Thyroid gland (tissue), 4 donors: ENCODE data around the gene ZNF451. TPM values are rescaled to one million over a fixed set of nuclear protein-coding genes. Genes with fewer than 3 reads are reported as not detected.

Experiments
- DNase-seq, 2 donors: peaks; one replicate each; pipeline ENCODE4 v3.0.0-alpha.2; 2019
- H3K27ac ChIP-seq, 3 donors: fragments of 200-600 bp; sonication (generic); 1 replicate in 2 of 3; 2 replicates in 1 of 3; pipeline ENCODE4 v1.5.1; 2016 to 2019; ENCODE audit warnings: mild to moderate bottlenecking in 1 of 3, moderate library complexity in 1 of 3
- H3K27me3 ChIP-seq: fragments of 200-600 bp; sonication (generic); one replicate; pipeline ENCODE4 v1.5.1; 2019
- H3K36me3 ChIP-seq, 2 donors: fragments of 200-600 bp; sonication (generic); one replicate each; pipeline ENCODE4 v1.5.1; 2016 to 2019
- H3K4me1 ChIP-seq, 2 donors: fragments of 200-600 bp; sonication (generic); one replicate each; pipeline ENCODE4 v1.5.1; 2017 to 2019
- H3K4me3 ChIP-seq, 3 donors: fragments of 200-600 bp; sonication (generic); replicated peaks in 1 of 3; 1 replicate in 2 of 3; 2 replicates in 1 of 3; pipeline ENCODE4 v1.5.1; 2016; ENCODE audit warnings: mild to moderate bottlenecking in 1 of 3
- H3K9me3 ChIP-seq: fragments of 200-600 bp; sonication (generic); one replicate; pipeline ENCODE4 v1.5.1; 2017
- CTCF ChIP-seq, 6 experiments: fragments of 200-600 bp in 3 of 6; fragments of 450-650 bp in 3 of 6; sonication (generic) in 3 of 6; IDR thresholded peaks; one replicate each; pipeline ENCODE4 v1.5.1; 2016 to 2019; ENCODE audit warnings: antibody characterized with exemption in 6 of 6, mild to moderate bottlenecking in 2 of 6, inconsistent platforms in 1 of 6, moderate library complexity in 1 of 6
- POLR2A ChIP-seq, 2 donors: fragments of 450-650 bp; IDR thresholded peaks; one replicate each; pipeline ENCODE4 v1.6.1; 2017; ENCODE audit warnings: antibody characterized with exemption in 2 of 2, mild to moderate bottlenecking in 2 of 2, moderate library complexity in 1 of 2
- WGBS, 2 donors: methylation state at CpG; one replicate each; pipeline ENCODE4 v1.1.5; 2017; 5-methylcytosine and 5-hydroxymethylcytosine counted together
- intact Hi-C: fragments of 100-400 bp; cut with DNase I; formaldehyde crosslinking; loops from one replicate; pipeline ENCODE4 v1.15.1; 2023
- total RNA-seq, 4 donors: library from RNA; depleted of rRNA; stranded (reverse); fragments of >200 nt; gene quantifications; one replicate each; pipeline ENCODE4 v1.2.3, GENCODE V29; 2016

The ZNF451 gene
- total RNA-seq, 4 donors from 2014 or later = 71.7 to 126 (median 85.6) TPM

- Histone ChIP-seq H3K4me1 (no peaks in the 10 kb centered on the region), H3K27ac (no peak overlapping the region), H3K27me3 (no peaks in the 10 kb centered on the region), H3K9me3 (no peaks in the 10 kb centered on the region), H3K4me3 (no peak overlapping the region), H3K36me3 (peaks cover 17 to 27% of the 10 kb centered on the region in 2 donors)
- DNase-seq = no peak
- 95% methylated on average over 5 of the region's 5 CpGs for whole genome bisulfite sequencing, 2 donors
- intact Hi-C loops = no loop called here
- TF ChIP-seq CTCF (IDR thresholded peaks at IDR 0.05) = no peak
- TF ChIP-seq POLR2A (IDR thresholded peaks at IDR 0.05) = no peak
These were observed 57.4 kb downstream of the ZNF451 start for GRCh38 chr6:57147401-57147800.

GRCh38 chr6:57147955-57148858, 58.2 kb downstream of the ZNF451 start:
- WGBS, 2 donors = 92 to 93% methylated on average over 7 of the region's 7 CpGs
- Histone ChIP-seq H3K27me3 (no peaks in the 10 kb centered on the region), H3K4me3 (no peak overlapping the region), H3K9me3 (no peaks in the 10 kb centered on the region), H3K36me3 (peaks cover 22 to 33% of the 10 kb centered on the region in 2 donors), H3K27ac (no peak overlapping the region), H3K4me1 (no peaks in the 10 kb centered on the region)
- intact Hi-C loops = no loop called here
- TF ChIP-seq POLR2A (IDR thresholded peaks at IDR 0.05) (no peak), CTCF (IDR thresholded peaks at IDR 0.05) (no peak)
- no peak for DNase-seq

DNA sequence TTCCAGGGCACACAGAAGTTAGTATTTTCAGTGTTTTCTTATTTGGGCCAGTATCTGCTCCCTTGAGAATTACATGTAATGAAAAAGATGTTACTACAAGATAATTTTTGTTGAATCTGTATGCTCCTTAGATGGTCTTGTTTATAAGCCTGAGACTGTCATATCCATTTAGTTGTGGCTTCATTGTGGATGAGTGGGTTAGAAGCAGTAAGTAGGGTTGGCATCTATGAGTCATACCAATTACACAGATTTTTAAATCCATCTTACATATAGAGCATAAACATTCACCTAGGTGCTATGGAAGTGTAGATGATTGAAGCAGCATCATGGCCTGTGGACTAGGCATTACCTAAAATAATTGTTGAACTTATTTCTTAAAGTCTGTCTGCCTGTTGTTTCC, 68.7 kb downstream of the ZNF451 start:
- Histone ChIP-seq H3K27ac (no peak overlapping the region), H3K4me1 (no peaks in the 10 kb centered on the region), H3K36me3 (peaks cover 10% of the 10 kb centered on the region in 2 donors), H3K27me3 (no peaks in the 10 kb centered on the region), H3K9me3 (no peaks in the 10 kb centered on the region), H3K4me3 (no peak overlapping the region)
- no peak for DNase-seq
- intact Hi-C loops = no loop called here
- TF ChIP-seq POLR2A (IDR thresholded peaks at IDR 0.05) (no peak), CTCF (IDR thresholded peaks at IDR 0.05) (no peak)

DNA sequence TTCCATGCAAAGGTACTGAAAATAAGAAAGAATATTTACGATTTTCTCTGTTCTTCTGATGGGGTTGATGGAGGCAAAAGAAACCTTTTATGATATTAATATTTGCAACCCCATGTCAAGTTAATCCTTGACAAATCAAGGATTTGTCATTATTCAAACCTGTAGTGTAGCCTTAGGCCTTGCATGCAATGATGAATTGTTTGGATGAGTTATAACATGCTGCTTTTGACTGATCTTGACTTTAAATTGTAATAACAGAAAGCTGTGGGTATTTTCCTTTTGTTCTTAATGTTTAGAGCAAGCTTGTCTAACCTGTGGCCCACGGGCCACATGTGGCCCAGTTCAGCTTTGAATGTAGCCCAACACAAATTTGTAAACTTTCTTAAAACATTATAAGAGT, 69.1 kb downstream of the ZNF451 start:
- H3K9me3 ChIP-seq = no peaks in the 10 kb centered on the region
- no peaks in the 10 kb centered on the region for H3K27me3 ChIP-seq
- no peak for DNase-seq
- H3K4me3 ChIP-seq = no peak overlapping the region
- H3K4me1 ChIP-seq = no peaks in the 10 kb centered on the region
- WGBS, 2 donors = 97 to 98% methylated on average over 2 of the region's 2 CpGs
- peaks cover 5 to 6% of the 10 kb centered on the region in 2 donors for H3K36me3 ChIP-seq
- TF ChIP-seq POLR2A (IDR thresholded peaks at IDR 0.05) (no peak), CTCF (IDR thresholded peaks at IDR 0.05) (no peak)
- H3K27ac ChIP-seq = no peak overlapping the region
- intact Hi-C loops = no loop called here

DNA sequence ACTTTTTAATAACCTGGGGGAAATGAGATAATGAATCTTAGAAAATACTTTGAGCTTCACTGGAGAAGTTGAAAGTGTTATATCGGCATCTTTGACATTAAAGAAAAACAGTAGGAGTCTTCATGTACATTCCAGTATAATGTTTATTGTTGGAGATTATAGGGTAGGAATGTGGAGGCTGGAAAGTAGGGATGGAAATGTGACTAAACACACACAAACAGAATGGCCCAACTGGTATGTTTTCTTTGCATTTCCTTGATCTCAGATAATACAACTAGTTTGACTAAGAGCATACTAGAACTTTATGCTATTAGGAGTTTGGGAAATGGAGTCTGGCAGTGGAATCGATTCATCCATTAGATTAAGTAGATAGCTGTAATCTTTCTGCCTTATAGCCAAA, 72.0 kb downstream of the ZNF451 start:
- Histone ChIP-seq H3K4me3 (no peak overlapping the region), H3K27ac (no peak overlapping the region), H3K27me3 (no peaks in the 10 kb centered on the region), H3K36me3 (peaks cover 5 to 7% of the 10 kb centered on the region in 2 donors), H3K4me1 (no peaks in the 10 kb centered on the region), H3K9me3 (no peaks in the 10 kb centered on the region)
- TF ChIP-seq CTCF (IDR thresholded peaks at IDR 0.05) = no peak
- no peak for TF ChIP-seq POLR2A (IDR thresholded peaks at IDR 0.05)
- 92 to 97% methylated on average over 2 of the region's 2 CpGs for WGBS, 2 donors
- intact Hi-C loops = no loop called here
- no peak for DNase-seq
